GM19099 (cell line): ENCODE data around the gene SMIM24.

ENCODE experiments used
- POLR2A ChIP-seq: IDR thresholded peaks from 3 replicates; pipeline ENCODE4 v1.6.1; 2011; ENCODE audit warnings: low read depth; ENCODE audit not compliant: insufficient read length; ENCODE audit errors: extremely low read depth

Gene SMIM24

GRCh38 chr19:3480383-3481091, at the start of gene SMIM24:
Gene SMIM24 (minus strand): TSS chr19:3480525. CDS start chr19:3480463, 62 bp downstream.
- no peak for TF ChIP-seq POLR2A

GRCh38 chr19:3528539-3529211, 48.4 kb upstream of the SMIM24 start:
- TF ChIP-seq POLR2A = no peak

DNA sequence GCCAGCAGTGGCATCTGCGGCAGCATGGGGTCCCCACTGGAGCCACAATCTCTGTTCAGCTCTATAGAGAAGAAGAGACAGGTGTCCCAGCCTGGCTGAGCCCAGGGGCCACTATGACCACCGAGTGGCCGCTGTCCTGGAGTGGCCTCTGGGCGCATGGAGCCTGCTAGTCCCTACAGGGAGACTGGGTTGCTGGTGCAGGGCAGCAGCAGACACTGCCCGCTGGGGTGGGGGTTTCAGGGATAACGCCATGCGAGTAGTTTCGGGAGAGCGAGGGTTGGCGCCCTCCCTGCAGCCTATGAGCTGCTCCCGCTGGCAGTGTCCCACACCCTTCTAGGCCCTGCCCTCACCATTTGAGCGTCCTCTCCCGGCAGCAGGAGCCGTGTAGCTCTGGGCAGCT, 47.8 kb upstream of the SMIM24 start:
- no peak for TF ChIP-seq POLR2A

GRCh38 chr19:3527238-3527910, 47.0 kb upstream of the SMIM24 start:
- TF ChIP-seq POLR2A = no peak

- no peak for TF ChIP-seq POLR2A
Measured at GRCh38 chr19:3526507-3527237, 46.3 kb upstream of the SMIM24 start.

DNA sequence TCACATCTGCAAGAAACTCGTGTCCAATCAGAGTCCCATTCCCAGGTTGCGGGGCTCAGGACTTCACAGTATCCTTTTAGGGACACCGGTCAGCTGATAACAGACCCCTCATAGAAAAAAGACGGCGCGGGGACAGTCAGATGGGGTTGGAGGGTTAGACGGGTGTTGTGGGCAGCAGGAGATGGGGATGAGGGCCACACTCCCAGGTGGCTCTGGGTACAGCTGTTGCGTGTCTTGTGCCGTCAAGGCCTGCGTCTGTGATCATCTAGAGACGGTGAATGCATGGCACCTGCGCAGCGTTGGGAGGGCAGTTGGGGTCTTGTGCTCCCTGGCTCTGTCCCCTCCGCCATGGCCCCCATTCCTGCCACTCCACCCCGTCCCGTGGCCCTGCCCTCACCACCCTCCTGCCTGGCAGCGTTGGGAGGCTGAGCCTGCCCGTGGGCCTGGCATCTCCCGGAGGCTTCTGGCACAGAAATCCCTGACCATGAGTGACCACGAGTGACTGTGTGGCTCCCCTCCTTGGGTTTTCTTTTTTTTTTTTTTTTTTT, 44.7 kb upstream of the SMIM24 start:
- TF ChIP-seq POLR2A = no peak

DNA sequence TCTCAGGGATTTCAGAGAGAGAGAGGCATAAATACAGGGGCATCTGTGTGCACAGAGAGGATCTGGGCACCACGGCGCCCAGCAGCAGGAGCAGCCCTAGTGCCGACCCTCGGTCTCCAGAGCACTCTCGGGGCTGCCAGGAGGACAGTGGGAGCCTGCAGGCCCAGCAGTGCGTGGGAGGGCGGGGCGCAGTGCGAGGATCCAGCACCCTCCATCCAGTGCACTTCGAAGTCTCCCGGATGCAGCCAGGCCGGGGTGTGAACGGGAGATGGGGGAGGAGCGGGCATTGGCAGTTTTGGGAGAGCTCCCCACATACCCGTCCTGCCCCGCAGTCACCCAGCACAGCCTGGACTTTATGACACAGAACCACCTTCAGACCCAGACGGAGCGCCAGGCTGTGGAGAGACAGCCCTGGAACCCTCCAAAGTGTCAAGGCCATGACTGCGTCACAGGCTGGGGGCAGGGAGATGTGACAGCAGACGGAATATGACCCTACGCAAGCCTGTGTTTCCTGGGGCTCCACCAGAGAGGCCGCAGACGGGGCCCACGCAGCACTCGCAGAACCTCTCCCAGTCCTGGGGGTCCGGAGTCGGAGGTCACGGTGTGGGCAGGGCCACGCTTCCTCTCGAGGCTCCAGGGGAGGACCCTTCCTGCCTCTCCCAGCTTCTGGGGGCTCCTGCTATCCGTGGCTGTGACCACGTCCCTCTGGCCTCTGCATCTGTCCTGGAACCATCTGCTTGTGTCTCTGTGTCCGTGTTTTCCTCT, 43.9 kb upstream of the SMIM24 start:
- TF ChIP-seq POLR2A = no peak

- no peak for TF ChIP-seq POLR2A
Measured at GRCh38 chr19:3523361-3524077, 43.2 kb upstream of the SMIM24 start.

- no peak for TF ChIP-seq POLR2A
Measured at GRCh38 chr19:3522421-3523360, 42.4 kb upstream of the SMIM24 start.

GRCh38 chr19:3521104-3521445, 40.8 kb upstream of the SMIM24 start:
- TF ChIP-seq POLR2A = no peak

DNA sequence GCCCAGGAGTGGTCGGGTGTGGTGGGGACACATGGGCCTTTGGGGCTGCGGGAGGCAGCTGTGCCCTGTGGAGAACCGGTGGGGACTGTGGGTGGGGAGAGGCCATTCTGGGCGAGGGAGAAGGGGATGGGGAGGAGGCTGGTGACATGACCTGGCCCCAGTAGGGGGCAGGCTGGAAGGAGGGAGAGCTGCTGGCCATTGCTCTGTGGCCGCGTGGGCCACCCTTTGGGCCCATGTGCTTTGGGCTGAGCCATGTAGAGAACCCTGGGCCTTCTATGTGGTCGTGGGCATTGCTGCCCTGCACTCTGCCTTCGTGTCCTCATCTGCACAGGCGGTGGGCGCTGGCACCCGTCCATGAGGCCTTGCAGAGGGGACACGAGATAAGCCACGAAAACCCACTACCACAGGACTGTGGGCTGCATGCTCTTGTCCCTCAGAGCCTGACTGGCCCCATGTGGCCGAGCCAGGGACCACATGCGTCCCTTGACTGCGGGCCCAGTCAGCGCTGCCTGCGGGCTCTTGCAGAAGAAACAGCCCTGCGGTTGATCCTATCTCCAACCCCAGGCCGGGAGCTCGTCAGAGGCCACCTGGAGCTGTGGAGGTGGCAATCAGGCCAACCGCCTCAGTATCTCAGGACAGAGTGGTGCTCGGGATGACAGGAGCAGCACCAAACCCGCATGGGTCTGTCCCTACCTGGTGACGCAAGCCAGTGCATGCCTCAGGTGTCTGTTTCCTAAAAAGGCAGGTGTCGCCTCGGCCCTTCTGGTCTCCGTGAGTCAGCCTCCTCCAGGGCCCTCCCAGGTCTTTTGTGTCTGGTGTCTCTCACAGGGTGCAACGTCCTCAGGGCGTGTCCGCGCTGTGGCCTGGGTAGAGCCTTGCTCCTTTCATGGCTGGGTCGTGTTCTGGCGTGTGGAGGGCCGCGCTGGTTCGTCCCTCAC, 40.1 kb upstream of the SMIM24 start:
- TF ChIP-seq POLR2A = no peak

DNA sequence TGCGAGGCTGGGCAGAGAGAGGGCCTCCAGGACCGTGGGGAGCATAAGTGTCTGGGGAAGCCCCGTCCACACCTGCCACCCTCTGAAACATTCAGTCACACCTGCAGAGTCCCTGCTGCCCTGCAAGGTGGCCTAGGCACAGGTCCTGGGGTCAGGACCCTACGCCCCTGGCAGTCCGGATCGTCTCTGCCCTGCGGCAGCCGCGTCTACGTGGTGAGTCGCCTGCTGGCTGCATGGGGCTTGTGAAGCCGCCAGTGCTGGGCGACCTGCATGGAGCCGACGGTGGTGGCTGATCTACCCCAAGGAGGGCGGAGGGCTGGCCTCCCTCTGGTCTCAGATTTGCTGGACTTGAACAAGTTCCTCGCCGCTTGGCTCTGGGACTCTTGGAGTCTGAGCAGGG, 38.8 kb upstream of the SMIM24 start:
- no peak for TF ChIP-seq POLR2A

DNA sequence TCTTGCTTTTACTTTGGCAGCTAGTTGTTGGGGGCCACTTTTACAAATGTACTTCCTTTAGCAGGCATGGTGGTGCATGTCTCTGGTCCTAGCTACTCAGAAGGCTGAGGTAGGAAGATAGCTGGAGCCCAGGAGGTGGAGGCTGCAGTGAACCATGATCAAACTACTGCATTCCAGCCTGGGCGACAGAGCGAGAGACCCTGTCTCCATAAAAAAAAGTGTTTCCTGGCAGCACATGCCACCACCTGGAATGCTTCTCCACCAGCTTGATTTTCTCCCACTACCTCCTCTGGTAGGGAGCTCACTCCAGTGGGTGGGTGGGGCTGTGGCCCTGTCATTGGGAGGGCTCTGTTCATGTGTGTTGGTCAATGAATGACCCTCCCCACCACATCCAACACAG, 38.3 kb upstream of the SMIM24 start:
- no peak for TF ChIP-seq POLR2A
